22Rv1 (cell line): ENCODE measurements around the gene TBC1D1.

ENCODE experiments used
- H3K27ac ChIP-seq: fragments of 450-650 bp; 2 replicates; pipeline ENCODE4 v1.5.1; 2017
- CTCF ChIP-seq: fragments of 450-650 bp; IDR thresholded peaks from 2 replicates; pipeline ENCODE4 v1.5.1; 2017; ENCODE audit warnings: mild to moderate bottlenecking
- ZFX ChIP-seq: fragments of 450-650 bp; IDR thresholded peaks from 2 replicates; pipeline ENCODE4 v1.6.1; 2017; ENCODE audit warnings: antibody characterized with exemption, borderline replicate concordance

The TBC1D1 gene

DNA sequence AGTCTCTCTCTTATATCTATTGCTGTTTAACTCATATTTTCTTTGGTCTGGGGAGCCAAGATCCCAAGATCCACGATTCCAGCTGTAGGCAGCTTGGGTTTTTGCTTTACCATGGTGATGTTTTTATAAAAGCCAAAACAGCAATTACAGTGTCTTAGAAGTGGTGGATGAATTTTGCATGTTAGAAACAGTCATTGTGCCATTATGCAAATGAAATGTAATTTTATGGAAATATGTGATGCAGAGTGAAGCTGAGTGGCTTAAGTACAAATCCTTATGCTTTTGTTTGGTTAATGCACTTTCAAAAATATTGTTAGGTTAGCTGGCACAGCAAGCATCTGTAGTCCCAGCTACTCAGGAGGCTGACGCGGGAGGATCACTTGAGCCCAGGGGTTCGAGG, 36.5 kb downstream of the TBC1D1 start:
- H3K27ac ChIP-seq, result no peak overlapping the region
- TF ChIP-seq ZFX (no peak), CTCF (no peak)

- TF ChIP-seq ZFX (no peak), CTCF (no peak)
- H3K27ac ChIP-seq, result no peak overlapping the region
These were observed 37.8 kb downstream of the TBC1D1 start for GRCh38 chr4:37928426-37929416.

DNA sequence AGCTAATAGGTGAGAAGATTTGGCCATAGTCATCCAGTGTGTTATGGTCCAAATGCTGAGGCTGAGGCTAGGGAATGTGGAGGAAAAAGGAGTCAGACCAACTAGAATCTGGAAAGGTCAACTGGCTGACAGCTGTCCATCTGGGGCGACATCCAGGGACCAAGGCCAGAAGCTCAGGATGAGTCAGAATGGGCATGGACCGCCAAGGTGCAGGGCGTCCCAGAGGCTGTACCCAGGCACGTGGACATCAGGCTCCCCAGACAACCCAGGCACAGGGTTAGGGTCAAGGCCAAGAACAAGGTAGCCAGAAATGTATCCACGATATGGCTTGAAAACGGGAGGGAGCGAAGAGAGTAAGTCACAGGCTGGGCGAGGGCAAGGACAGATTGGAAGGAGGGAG, 43.2 kb downstream of the TBC1D1 start:
- no peak overlapping the region for H3K27ac ChIP-seq
- TF ChIP-seq ZFX, result no peak
- TF ChIP-seq CTCF, result no peak

DNA sequence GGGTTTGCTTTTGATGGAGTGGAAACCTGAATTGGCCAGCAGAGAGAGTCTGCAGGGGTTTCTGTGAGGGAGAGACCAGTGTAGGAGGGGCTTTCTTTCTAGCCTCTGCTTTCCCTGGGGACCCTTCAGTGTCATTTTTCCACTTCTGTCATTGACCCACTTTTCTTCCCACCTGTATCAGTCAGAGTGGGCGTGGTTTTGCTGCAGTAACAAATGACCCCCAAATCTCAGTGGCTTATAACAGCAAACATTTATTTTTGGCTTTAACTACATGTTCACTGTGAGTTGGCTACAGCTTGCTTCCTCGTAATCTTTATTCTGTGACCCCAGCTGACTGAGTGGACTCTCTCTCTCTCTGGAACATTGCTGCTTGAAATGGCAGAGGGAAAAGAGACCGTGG, 43.7 kb downstream of the TBC1D1 start:
- no peak overlapping the region for H3K27ac ChIP-seq

DNA sequence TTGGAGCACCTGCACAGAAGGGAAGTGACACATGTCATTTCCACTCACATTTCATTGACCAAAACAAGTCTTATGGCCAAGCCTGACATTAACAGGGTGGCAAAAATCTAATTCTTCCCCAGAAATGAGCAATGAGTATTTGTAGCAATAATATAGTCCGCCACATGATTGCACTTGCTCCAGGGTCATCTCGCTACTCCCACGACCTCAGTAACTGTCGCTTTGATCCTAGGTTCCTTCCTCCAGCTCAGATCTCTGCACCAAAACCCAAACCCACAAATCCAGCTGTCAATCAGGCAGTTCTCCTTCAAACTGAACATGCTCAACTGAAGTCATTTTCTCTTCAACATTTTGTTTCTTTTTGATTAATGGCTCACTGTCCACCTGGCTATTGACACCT, 44.1 kb downstream of the TBC1D1 start:
- no peak overlapping the region for H3K27ac ChIP-seq
- TF ChIP-seq CTCF (no peak), ZFX (no peak)

More for the DNA sequence above, 43.7 kb downstream of the TBC1D1 start:
- TF ChIP-seq CTCF (no peak), ZFX (no peak)

GRCh38 chr4:37936889-37937498, 46.1 kb downstream of the TBC1D1 start:
- TF ChIP-seq ZFX, result no peak
- no peak for TF ChIP-seq CTCF

GRCh38 chr4:37938208-37938607, 47.3 kb downstream of the TBC1D1 start:
- no peak overlapping the region for H3K27ac ChIP-seq
- no peak for TF ChIP-seq CTCF
- no peak for TF ChIP-seq ZFX

More at GRCh38 chr4:37936889-37937498, 46.1 kb downstream of the TBC1D1 start:
- no peak overlapping the region for H3K27ac ChIP-seq
